Right atrium auricular region (tissue), 2 donors: Measurements from ENCODE around the gene PRDM16. TPM values are rescaled to one million over a fixed set of nuclear protein-coding genes. Genes with fewer than 3 reads are reported as not detected.

Source experiments
- DNase-seq: peaks from one replicate; pipeline ENCODE4 v3.0.0-alpha.2; 2019; ENCODE audit warnings: low spot score
- H3K27ac ChIP-seq, 2 donors: fragments of 200-600 bp; sonication (generic); 1 replicate in 1 of 2; 2 replicates in 1 of 2; pipeline ENCODE4 v1.5.1; 2016 to 2019
- H3K27me3 ChIP-seq, 2 donors: fragments of 200-600 bp; sonication (generic); one replicate each; pipeline versions ENCODE4 v1.5.1 to v1.6.0; 2017 to 2019
- H3K36me3 ChIP-seq: fragments of 200-600 bp; sonication (generic); one replicate; pipeline ENCODE4 v1.5.1; 2016
- H3K4me1 ChIP-seq, 2 donors: fragments of 200-600 bp; sonication (generic); one replicate each; pipeline versions ENCODE4 v1.5.1 to v1.6.0; 2017 to 2019
- H3K4me3 ChIP-seq, 2 donors: fragments of 200-600 bp; sonication (generic); 1 replicate in 1 of 2; 2 replicates in 1 of 2; pipeline ENCODE4 v1.5.1; 2017 to 2019; ENCODE audit warnings: mild to moderate bottlenecking in 1 of 2, moderate library complexity in 1 of 2
- H3K9me3 ChIP-seq, 2 donors: fragments of 200-600 bp; sonication (generic); one replicate each; pipeline ENCODE4 v1.5.1; 2019
- total RNA-seq, 2 donors: library from RNA; depleted of rRNA; stranded (reverse); fragments of >200 nt; gene quantifications; one replicate each; pipeline ENCODE4 v1.1.0, GENCODE V29; 2016
- TF ChIP-seq, protein P1 (sequence below), 2 donors: fragments of 200-600 bp; sonication (generic); IDR thresholded peaks; one replicate each; pipeline ENCODE4 v1.5.1; 2019; ENCODE audit warnings: antibody characterized with exemption in 2 of 2

PRDM16 gene
- total RNA-seq, 2 donors from 2014 or later, result 0.22 to 3.3 TPM

DNA sequence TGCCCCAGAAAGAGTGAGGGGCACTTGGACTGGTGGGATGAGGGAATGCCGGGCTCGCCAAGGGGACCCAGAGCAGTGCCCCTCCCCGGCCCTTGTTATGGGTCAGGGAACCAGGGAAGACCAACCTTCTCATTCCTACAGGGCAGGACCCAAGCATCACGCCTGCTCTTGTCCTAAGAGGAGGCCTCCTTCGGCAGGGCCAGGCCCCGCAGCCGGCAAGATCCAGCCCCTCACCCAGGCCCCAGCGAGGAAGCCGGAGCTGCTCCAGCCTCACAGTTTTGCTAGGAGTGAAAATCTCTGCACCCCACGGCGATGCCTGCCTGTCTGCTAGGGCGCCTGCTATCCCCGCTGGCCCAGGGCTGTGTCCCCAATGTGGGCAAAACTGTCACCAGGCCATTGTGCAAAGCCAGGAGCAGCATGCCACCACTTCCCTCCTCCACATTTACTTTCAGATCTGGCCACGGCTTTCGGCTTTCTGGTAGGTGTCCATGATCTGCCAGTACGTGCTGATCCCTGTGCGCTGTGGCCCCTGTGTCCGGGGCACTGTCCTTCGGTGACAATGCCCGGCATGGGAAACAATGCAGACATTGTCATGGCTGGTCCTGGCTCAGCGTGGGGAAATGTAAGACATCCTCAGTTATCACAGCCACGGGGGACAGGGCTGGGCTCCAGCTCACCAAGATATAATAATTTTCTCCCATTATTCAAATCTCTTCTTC lies 38.2 kb upstream of the PRDM16 start:
- H3K27me3 ChIP-seq, result no peaks in the 10 kb centered on the region
- no peaks in the 10 kb centered on the region for H3K36me3 ChIP-seq
- no peaks in the 10 kb centered on the region for H3K9me3 ChIP-seq
- no peak overlapping the region for H3K27ac ChIP-seq
- no peaks in the 10 kb centered on the region for H3K4me1 ChIP-seq
- DNase-seq, result no peak
- TF ChIP-seq, protein P1, sequence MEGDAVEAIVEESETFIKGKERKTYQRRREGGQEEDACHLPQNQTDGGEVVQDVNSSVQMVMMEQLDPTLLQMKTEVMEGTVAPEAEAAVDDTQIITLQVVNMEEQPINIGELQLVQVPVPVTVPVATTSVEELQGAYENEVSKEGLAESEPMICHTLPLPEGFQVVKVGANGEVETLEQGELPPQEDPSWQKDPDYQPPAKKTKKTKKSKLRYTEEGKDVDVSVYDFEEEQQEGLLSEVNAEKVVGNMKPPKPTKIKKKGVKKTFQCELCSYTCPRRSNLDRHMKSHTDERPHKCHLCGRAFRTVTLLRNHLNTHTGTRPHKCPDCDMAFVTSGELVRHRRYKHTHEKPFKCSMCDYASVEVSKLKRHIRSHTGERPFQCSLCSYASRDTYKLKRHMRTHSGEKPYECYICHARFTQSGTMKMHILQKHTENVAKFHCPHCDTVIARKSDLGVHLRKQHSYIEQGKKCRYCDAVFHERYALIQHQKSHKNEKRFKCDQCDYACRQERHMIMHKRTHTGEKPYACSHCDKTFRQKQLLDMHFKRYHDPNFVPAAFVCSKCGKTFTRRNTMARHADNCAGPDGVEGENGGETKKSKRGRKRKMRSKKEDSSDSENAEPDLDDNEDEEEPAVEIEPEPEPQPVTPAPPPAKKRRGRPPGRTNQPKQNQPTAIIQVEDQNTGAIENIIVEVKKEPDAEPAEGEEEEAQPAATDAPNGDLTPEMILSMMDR (IDR thresholded peaks at IDR 0.05), result no peak
- H3K4me3 ChIP-seq, result no peak overlapping the region

DNA sequence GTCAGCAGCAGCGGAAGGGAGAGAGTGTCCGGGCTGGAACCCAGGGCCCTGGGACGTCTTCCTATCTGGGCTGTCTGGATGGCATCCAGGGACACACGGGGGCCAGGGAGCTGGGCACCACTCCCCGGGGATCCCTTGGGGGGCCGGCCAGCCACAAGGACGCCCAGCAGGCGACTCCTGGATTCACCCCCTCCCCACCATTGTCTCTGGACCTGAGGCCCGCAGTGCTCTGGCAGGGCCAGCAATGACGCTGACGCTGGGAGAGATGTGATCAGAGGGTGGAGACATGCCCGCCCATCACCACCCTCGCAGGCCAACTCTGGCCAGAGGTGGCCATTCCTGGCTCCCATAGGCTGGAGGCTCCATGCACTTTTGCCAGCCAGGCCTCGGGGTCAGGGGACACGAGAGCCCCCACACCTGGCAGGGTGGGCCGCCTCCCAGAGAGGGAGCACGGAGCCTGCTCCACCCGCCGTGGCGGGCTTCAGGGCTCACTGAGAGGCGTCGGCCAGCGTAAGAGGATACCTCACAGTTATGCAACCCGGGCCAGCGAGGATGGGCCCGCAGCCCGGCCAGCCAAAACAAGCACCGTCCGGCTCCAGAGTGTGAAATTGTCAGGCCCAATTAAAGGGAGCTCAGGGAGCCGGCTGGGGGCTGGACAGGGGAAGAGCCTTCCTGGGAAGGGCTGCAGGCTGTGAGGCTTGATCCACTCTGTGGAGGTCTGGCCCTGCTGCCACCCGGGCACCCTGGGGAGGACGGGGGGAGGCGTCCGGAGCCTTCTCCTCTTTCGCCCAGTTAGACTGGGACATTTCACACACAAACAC lies 37.4 kb upstream of the PRDM16 start:
- TF ChIP-seq, protein P1 (IDR thresholded peaks at IDR 0.05), result no peak
- Histone ChIP-seq H3K9me3 (no peaks in the 10 kb centered on the region), H3K27me3 (no peaks in the 10 kb centered on the region), H3K4me3 (no peak overlapping the region), H3K4me1 (no peaks in the 10 kb centered on the region), H3K36me3 (no peaks in the 10 kb centered on the region), H3K27ac (no peak overlapping the region)
- peak; percentile 66 for DNase-seq

DNA sequence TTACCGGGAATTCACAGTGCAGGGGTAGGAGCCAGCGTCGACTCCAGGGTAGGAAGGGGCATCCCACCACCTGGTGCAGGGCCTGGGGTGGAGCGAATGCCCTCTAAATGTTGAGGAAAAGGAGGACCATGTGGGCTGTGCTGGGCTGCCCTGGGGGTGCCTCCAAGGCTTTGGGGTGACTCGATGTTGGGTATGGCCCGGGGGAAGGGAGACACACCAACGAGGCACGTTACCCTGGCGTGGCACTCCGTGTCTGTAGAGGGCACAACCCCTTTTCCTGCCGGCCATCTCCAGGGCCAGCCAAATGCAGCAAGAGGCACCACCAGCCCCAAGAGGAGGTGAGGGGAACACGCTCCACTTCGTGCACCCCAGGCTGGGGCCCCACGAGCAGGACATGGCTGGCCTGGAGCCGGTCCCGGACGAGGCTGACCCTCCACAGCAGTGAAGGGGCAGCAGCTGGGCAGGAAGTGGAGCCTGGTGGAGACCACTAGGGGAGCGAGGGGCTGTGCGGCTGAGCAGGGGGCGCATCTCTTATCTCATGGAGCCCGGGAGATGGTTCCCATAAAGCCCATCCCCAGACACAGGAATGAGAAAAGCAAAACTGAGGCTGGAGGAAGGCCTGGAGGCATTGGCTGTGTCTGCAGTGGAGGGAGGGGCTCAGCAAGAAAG lies 36.5 kb upstream of the PRDM16 start:
- TF ChIP-seq, protein P1 (IDR thresholded peaks at IDR 0.05), result no peak
- no peaks in the 10 kb centered on the region for H3K27me3 ChIP-seq
- H3K36me3 ChIP-seq, result no peaks in the 10 kb centered on the region
- H3K27ac ChIP-seq, result no peak overlapping the region
- H3K4me1 ChIP-seq, result no peaks in the 10 kb centered on the region
- H3K9me3 ChIP-seq, result no peaks in the 10 kb centered on the region
- no peak for DNase-seq
- H3K4me3 ChIP-seq, result no peak overlapping the region

DNA sequence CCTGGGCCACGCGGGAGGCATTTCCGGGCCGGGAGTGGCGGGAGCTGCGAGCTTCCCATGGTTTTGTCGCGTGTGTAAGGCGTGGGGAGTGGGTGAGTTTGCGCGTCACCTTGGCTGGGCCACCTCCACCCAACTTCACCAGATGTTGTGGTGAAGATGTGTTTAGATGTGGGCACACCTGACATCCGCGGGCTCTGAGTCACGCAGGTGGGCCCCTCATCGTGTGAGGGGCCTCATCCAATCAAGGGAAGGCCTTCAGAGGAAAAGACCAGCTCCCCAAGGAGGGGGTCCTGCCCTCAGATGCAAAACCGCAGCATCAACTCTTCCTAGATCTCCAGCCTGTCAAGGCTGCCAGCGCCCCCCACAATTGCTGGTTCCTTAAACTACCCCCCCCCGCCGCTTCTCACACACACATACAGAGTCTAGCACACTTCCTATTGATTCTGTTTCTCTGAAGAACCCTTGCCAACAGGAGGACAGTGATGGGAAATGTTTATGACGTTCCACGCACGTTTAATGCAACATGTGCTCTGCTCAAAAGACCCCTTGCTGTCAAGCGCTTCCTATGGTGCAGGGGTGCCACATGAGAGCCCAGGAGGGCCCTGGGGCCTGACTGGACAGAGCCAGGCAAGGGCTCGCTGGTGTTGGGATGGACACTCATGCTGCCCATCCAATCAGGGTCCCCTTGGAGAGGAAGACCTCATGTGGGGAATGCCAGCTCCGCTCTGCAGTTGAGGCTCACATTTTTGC lies 35.8 kb upstream of the PRDM16 start:
- TF ChIP-seq, protein P1 (IDR thresholded peaks at IDR 0.05), result no peak
- Histone ChIP-seq H3K9me3 (no peaks in the 10 kb centered on the region), H3K27me3 (no peaks in the 10 kb centered on the region), H3K36me3 (no peaks in the 10 kb centered on the region), H3K4me1 (no peaks in the 10 kb centered on the region), H3K4me3 (no peak overlapping the region), H3K27ac (no peak overlapping the region)
- no peak for DNase-seq

DNA sequence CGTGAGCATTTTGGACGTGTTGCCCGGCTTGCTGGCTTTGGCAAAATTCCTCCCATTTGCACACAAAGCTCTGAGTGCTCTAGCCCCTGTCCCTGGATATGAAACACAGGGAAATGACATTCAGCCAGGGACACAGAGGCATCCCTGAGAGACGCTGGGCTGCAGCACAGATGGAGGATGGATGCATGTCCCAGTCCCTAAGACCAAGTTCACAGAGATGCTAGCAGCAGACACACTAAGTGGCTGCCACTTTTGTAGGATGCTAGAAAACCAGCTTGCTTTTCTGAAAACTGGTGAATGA lies 35.3 kb upstream of the PRDM16 start:
- H3K9me3 ChIP-seq, result no peaks in the 10 kb centered on the region
- no peaks in the 10 kb centered on the region for H3K27me3 ChIP-seq
- no peak overlapping the region for H3K4me3 ChIP-seq
- no peak for DNase-seq
- TF ChIP-seq, protein P1 (IDR thresholded peaks at IDR 0.05), result no peak
- no peaks in the 10 kb centered on the region for H3K36me3 ChIP-seq
- no peaks in the 10 kb centered on the region for H3K4me1 ChIP-seq
- H3K27ac ChIP-seq, result no peak overlapping the region
